ENCODE results near the gene NPPC. TPM values are rescaled to one million over a fixed set of nuclear protein-coding genes. Genes with fewer than 3 reads are reported as not detected.

Gene NPPC
- total and polyA plus RNA-seq, 7 donors: 0.29 to 26.9 (median 0.88) TPM; not detected in 1

GRCh38 chr2:231909631-231910030 lies 16.6 kb downstream of the NPPC start:
- 65 to 70% (median 70%) methylated on average over 5 of the region's 5 CpGs for WGBS, 3 donors
- intact Hi-C loops (cut with DNase I): loop anchor here (5.0 kb wide), 3 partner anchors 233 to 613 kb away; partner anchors contain the start of gene PRSS56 (in 1 of the 2)
- Histone ChIP-seq H3K27ac (no peak overlapping the region), H3K4me3 (no peak overlapping the region), H3K4me1 (no peaks in the 10 kb centered on the region), H3K9me3 (no peaks in the 10 kb centered on the region), H3K27me3 (ENCODE audit: insufficient read depth in 3 of 3, low read length in 2 of 3) (peaks cover 0 to 4% (median 0%) of the 10 kb centered on the region in 3 donors), H3K36me3 (ENCODE audit: insufficient read depth in 1 of 2, low read depth in 1 of 2) (no peaks in the 10 kb centered on the region)
- TF ChIP-seq, protein P1, sequence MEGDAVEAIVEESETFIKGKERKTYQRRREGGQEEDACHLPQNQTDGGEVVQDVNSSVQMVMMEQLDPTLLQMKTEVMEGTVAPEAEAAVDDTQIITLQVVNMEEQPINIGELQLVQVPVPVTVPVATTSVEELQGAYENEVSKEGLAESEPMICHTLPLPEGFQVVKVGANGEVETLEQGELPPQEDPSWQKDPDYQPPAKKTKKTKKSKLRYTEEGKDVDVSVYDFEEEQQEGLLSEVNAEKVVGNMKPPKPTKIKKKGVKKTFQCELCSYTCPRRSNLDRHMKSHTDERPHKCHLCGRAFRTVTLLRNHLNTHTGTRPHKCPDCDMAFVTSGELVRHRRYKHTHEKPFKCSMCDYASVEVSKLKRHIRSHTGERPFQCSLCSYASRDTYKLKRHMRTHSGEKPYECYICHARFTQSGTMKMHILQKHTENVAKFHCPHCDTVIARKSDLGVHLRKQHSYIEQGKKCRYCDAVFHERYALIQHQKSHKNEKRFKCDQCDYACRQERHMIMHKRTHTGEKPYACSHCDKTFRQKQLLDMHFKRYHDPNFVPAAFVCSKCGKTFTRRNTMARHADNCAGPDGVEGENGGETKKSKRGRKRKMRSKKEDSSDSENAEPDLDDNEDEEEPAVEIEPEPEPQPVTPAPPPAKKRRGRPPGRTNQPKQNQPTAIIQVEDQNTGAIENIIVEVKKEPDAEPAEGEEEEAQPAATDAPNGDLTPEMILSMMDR (IDR thresholded peaks at IDR 0.05): no peak
- no peak for DNase-seq
- ATAC-seq: no peak

DNA sequence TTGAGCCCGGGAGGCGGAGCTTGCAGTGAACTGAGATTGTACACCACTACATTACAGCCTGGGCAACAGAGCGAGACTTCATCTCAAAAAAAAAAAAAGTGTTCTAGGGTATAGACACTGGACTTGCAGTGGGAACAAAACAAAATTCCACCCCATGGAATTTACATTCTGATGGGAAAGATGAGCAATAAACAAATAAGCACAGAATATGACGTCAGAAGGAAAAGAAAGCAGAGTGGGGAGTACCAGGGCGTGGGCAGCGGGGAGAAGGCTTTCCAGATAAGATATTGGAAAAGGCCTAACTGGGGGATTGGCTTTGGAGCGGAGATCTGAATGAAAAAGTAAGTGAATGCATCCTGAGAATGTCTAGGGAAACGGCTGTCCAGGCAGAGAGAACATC lies 17.6 kb downstream of the NPPC start:
- Histone ChIP-seq H3K9me3 (no peaks in the 10 kb centered on the region), H3K4me3 (no peak overlapping the region), H3K4me1 (no peaks in the 10 kb centered on the region), H3K36me3 (ENCODE audit: insufficient read depth in 1 of 2, low read depth in 1 of 2) (no peaks in the 10 kb centered on the region), H3K27ac (no peak overlapping the region), H3K27me3 (ENCODE audit: insufficient read depth in 3 of 3, low read length in 2 of 3) (no peaks in the 10 kb centered on the region)
- DNase-seq (no peak), ATAC-seq (no peak)
- TF ChIP-seq, protein P1 (IDR thresholded peaks at IDR 0.05): no peak
- intact Hi-C loops (cut with DNase I): loop anchor here (5.0 kb wide), 3 partner anchors 234 to 614 kb away; partner anchors contain the start of gene PRSS56 (in 1 of the 2)
- WGBS, 3 donors: 93% methylated on average over 8 of the region's 8 CpGs

GRCh38 chr2:231907765-231908164 lies 18.4 kb downstream of the NPPC start:
- H3K36me3 ChIP-seq (ENCODE audit: insufficient read depth in 1 of 2, low read depth in 1 of 2): no peaks in the 10 kb centered on the region
- H3K4me1 ChIP-seq: no peaks in the 10 kb centered on the region
- TF ChIP-seq, protein P1 (IDR thresholded peaks at IDR 0.05): no peak
- WGBS, 3 donors: 91 to 93% (median 93%) methylated on average over 8 of the region's 8 CpGs
- DNase-seq (no peak), ATAC-seq (no peak)
- intact Hi-C loops (cut with DNase I): loop anchor here (2.0 to 5.0 kb wide), 4 partner anchors 235 to 615 kb away; partner anchors contain the start of gene PRSS56 (in 1 of the 2)
- no peak overlapping the region for H3K27ac ChIP-seq
- no peak overlapping the region for H3K4me3 ChIP-seq
- no peaks in the 10 kb centered on the region for H3K9me3 ChIP-seq
- no peaks in the 10 kb centered on the region for H3K27me3 ChIP-seq (ENCODE audit: insufficient read depth in 3 of 3, low read length in 2 of 3)

GRCh38 chr2:231905026-231905425 lies 21.2 kb downstream of the NPPC start:
- no peak overlapping the region for H3K27ac ChIP-seq
- H3K4me3 ChIP-seq: no peak overlapping the region
- H3K4me1 ChIP-seq: no peaks in the 10 kb centered on the region
- H3K9me3 ChIP-seq: no peaks in the 10 kb centered on the region
- peaks cover 0 to 3% (median 0%) of the 10 kb centered on the region in 3 donors for H3K27me3 ChIP-seq (ENCODE audit: insufficient read depth in 3 of 3, low read length in 2 of 3)
- ATAC-seq: no peak
- H3K36me3 ChIP-seq (ENCODE audit: insufficient read depth in 1 of 2, low read depth in 1 of 2): no peaks in the 10 kb centered on the region
- peak in 1 of 2 donors; percentile 22 for DNase-seq
- TF ChIP-seq, protein P1 (IDR thresholded peaks at IDR 0.05): no peak
- WGBS, 3 donors: 88 to 95% (median 90%) methylated on average over 4 of the region's 4 CpGs
- intact Hi-C loops (cut with DNase I): loop anchor here (5.0 kb wide), 3 partner anchors 237 to 617 kb away; partner anchors contain the start of gene PRSS56 (in 1 of the 2)

GRCh38 chr2:231904161-231904611 lies 22.0 kb downstream of the NPPC start:
- peak in 1 of 2 donors; percentile 35 for DNase-seq

More at GRCh38 chr2:231904161-231904611, 22.0 kb downstream of the NPPC start:
- no peak for ATAC-seq
- TF ChIP-seq, protein P1 (IDR thresholded peaks at IDR 0.05): no peak
- Histone ChIP-seq H3K36me3 (ENCODE audit: insufficient read depth in 1 of 2, low read depth in 1 of 2) (no peaks in the 10 kb centered on the region), H3K4me1 (no peaks in the 10 kb centered on the region), H3K27me3 (ENCODE audit: insufficient read depth in 3 of 3, low read length in 2 of 3) (peaks cover 0 to 3% (median 0%) of the 10 kb centered on the region in 3 donors), H3K27ac (no peak overlapping the region), H3K4me3 (no peak overlapping the region), H3K9me3 (no peaks in the 10 kb centered on the region)
- intact Hi-C loops (cut with DNase I): loop anchor here in 1 of 2 donors (5.0 kb wide), 1 partner anchor 423 kb away; no protein-coding TSS in a partner anchor
- WGBS, 3 donors: 86 to 91% (median 90%) methylated on average over 12 of the region's 12 CpGs

Data from psoas muscle (tissue), 8 donors.